Left forelimb (tissue), 1 donor: ENCODE data around the gene PROCR.
"Not testable (repeated sequence)": the region's sequence is repeated elsewhere in the genome, so short reads cannot be mapped to it uniquely, and the experiment has no call there.

Source experiments
- DNase-seq: peaks from one replicate; pipeline ENCODE4 v3.0.0-alpha.2; 2018; ENCODE audit warnings: low spot score

PROCR gene

DNA sequence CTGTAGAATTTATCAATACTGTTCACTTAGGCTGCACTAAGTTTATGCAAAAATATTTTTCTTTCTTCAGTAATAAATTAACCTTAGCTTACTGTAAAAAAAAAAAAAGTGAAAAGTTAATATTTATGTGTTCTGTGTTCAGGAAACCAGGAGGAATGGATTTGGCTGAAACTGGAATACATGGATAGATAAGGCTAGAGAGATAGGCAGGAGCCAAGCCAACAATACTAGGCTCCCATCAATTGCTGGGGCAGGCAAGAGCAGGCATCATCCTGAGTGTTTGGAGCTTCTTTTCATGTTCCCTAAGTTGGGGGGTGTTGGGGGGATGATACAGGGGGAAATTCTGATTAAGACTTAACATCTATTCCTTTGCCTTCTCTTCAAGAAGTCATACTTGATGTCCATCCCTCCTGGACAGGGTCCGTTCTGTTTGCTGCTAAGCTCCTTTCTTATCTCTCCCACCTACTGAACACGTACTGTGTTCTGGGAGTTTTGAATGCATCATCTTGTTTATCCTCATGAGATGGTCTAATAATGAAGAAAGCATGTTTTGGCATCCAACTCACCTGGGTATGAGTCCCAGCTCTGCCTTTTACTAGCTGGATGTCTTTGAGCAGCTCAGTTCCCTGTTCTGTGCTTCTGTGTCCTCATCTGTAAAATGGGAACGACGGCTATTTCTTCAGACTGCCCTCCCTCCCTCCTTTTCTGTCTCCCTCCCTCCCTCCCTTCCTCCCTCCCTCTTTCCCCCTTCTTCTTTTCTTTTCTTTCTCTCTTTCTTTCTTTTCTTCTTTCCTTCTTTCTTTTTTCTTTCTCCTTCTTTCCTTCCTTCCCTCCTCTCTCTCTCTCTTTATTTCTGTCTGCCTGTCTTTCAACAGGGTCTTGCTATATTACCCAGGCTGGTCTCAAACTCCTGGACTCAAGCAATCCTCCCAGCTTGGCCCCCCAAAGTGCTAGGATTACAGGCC lies 6.4 kb upstream of the PROCR start:
- DNase-seq, result no peak

DNA sequence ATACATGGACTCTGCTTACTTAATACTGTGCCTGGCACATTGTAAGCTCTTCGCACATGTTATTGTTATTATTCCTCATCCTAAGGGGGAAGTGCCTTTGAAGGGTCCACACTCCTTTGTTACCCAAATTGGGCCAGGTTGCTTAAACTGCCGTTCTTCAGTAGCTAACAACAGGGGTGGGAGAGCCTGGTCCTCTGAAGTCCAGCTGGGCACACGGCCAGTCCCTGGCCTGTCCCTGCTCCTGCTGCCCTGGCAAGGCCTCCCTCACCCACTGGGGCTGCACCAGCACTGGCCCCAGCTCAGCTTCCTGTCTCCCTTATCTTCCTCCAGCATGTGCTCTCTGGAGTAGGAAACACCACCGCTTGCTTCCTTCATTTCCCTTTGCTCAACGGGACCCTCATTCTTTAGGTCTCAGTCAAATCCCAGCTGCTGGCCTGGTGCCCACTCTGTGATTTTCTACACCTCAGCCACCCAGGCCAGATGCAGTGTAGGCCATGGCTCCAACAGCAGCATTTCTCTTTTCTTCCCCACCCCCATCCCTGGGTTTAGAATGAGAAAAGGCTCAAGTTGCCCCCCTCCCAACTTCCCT lies 5.5 kb upstream of the PROCR start:
- no peak for DNase-seq

DNA sequence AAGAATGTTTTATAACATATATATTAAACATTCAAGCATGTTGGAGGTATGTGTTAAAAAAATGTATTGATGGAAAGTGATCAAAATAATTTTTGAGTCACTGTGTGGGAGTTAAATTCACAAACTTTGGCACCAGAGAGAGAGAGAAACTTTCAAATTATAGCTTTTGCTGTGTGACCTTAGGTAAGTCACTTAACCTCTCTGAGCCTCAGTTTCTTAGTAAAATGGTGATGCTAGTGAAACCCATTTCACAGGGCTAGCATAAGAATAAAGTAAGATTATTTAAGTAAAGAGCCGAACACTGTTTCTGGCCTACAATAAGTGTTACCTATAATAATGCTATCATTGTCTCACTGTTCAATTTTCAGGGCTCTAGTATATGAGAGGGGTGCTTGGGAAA lies 4.1 kb upstream of the PROCR start:
- DNase-seq, result no peak

DNA sequence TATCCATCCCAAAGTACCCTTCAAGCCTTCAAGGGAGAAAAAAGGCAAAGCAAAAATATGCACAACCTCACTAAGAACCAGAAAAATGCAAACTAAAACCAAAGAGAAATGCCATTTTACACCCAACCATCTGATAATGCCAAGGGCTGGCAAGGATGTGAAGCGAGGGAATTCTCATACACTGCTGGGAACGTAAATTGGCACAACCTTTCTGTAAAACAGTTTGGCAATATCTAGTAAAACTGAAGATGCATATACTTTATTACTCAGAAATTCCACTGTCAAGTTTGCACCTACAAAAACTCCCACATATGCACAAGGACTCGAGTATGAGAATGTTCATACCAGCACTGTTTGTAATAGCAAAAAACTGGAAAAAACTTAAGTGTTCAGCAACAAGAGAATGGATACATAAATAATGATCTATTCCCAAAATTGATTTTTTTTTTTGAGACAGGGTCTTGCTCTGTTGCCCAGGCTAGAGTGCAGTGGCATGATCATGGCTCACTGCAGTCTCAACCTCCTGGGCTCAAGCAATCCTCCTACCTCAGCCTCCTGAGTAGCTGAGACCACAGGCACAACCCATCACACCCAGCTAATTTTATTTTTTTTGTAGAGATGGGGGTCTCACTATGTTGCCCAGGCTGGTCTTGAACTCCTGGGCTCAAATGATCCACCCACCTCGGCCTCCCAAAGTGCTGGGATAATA lies 3.0 kb upstream of the PROCR start:
- not testable (repeated sequence) for DNase-seq

DNA sequence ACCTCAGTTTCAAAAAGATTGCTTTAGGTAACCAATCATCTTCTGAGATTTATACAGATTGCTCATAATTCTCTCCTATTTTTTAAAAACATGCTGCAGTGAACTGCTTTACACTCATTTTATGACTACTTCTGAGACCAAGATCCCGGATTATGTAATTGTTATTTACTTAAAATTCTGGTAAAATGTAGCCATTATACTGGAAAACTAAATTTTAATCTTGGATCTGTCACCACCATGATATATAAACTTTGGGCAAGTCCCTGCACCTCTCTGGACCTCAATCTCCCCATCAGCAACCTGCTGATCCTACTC lies 477 bp upstream of the PROCR start:
- no peak for DNase-seq

DNA sequence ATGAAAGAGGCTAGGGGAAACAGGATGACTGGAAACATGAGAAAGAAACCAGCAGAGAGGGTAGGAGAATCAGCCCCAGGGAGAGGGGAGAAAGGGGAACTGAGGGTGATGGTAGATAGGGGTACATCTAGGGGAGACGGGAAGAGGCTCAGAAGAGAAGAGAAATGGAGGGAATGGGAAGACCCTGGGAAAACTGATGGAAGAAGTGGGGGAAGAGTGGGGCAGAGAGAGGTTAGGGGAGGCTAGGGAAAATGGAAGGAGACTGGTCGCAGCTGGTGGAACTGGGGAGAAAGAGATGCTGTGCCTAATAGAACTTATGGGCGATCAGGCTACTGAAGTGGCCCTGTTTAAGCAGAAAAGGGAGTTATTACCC lies 548 bp downstream of the PROCR start:
- no peak for DNase-seq

DNA sequence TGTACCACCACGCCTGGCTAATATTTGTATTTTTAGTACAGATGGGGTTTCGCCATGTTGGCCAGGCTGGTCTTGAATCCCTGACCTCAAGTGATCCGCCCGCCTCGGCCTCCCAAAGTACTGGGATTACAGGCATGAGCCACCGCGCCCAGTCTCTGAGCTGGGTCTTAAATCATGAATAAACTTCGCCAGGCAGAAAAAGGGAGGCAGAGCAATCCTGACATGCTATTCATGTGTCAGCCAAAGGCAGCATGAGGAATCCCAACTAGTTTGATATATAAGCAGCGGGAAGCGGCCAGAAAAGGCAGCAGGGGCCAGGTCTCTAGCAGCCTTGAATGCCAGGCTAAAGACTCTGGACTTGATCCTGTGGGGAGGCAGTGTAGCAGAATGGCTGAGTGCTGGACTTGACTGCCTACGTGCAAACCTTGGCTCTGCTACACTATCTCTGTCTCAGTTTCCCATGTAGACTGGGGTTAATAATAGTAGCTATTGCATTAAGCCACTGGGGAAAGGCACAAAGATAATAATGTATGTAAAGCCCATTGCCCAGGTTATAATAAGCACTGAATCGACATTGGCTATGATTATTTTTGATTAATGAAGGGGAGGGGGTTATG lies 1.8 kb downstream of the PROCR start:
- no peak for DNase-seq

DNA sequence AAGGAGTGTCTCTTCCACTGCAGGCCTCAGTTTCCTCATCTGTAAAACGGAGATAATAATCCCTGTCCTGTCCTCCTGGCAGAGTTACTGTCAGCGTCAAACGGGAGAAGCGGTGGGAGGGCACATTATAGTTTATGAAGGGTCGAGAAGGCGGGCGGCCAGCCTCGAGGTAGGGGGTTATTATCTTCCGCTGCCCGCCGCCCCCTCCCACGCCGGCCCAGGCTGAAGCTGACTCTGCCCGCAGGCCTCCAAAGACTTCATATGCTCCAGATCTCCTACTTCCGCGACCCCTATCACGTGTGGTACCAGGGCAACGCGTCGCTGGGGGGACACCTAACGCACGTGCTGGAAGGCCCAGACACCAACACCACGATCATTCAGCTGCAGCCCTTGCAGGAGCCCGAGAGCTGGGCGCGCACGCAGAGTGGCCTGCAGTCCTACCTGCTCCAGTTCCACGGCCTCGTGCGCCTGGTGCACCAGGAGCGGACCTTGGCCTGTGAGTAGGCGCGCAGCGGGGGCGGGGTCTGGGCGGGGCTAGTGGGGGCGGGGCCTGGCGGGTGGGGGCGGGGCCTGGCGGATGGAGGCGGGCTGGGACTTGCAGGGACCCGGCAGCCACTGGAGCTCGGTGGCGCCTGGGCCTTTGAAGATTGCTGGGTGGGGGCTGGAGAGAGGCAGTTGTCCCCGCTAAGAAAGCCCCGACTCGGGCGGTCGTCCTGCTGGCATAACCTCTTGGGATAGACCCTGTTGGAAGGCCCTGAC lies 2.8 kb downstream of the PROCR start:
- no peak for DNase-seq

DNA sequence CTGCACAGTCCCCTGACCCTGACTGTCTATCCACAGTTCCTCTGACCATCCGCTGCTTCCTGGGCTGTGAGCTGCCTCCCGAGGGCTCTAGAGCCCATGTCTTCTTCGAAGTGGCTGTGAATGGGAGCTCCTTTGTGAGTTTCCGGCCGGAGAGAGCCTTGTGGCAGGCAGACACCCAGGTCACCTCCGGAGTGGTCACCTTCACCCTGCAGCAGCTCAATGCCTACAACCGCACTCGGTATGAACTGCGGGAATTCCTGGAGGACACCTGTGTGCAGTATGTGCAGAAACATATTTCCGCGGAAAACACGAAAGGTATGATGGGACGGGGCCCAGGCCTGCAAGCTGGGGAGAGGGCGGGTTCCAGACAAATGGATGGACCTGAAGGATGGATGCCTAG lies 4.3 kb downstream of the PROCR start:
- DNase-seq, result no peak

DNA sequence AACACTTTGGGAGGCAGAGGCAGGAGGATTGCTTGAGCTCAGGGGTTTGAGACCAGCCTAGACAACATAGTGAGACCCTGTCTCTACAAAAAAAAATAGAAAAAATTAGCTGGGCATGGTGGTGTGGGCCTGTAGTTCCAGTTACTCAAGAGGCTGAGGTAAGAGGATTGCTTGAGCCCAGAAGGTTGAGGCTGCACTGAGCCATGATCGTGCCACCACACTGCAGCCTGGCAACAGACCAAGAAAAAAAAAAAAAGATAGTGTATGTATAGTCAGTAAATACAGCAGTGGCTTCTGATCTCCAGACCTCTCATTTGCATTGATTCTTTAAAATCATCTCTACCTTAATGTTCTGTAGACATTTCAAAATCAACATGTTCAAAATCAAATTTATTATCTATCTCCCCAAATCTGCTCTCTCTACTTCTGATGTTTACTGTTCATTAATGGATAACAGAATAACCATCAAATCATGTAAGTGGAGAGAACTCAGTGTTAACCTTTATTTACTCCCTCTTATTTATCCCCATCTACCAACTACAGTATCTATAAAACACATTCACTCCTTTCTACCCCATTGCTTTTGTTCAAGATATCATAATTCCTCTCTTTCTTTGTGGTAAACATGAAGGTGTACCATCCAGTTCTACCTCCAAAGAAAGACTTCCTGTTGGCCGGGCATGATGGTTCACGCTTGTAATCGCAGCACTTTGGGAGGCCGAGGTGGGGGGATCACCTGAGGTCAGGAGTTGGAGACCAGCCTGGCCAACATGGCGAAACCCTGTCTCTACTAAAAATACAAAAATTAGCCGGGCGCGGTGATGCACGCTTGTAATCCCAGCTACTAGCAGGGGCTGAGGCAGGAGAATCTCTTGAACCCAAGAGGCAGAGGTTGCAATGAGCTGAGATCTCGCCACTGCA lies 7.7 kb downstream of the PROCR start:
- DNase-seq, result no peak

DNA sequence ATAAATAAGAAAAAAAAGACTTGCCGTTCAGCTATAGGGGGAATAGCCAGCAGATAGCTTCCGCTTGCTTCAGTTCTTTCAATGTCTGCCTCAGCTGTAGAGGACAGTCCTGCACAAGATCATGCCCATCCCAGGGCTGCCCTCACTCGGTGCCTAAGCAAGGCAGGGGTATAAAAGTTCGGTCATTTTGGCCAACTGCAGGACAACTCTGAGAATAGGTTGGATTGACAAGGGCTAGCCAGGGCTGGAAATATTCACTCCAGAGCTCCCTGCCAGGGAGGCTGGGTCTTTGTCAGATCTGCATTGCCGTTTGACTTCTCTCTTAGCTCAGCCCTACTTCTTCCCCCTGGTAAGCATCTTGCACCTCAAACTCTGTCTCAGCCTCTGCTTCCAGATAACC lies 8.4 kb downstream of the PROCR start:
- DNase-seq, result no peak

DNA sequence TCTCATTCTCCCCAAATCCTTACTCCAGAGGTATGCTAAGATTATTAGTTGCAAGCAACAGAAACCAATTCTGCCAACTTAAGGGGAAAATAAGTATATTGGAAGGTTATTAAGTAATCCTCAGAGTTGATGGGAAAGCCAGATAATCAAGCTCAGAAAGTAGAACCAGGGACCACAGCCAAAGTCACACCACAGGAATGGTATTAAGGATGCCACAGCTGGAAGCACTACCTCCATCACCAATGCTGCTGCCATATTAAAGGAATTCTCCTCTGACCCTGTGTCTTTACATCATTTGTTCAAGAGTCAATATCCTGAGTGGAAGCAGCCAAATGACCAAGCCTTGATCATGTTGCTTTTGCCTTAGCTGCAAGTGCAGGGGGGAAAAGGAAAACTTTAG lies 9.9 kb downstream of the PROCR start:
- no peak for DNase-seq

DNA sequence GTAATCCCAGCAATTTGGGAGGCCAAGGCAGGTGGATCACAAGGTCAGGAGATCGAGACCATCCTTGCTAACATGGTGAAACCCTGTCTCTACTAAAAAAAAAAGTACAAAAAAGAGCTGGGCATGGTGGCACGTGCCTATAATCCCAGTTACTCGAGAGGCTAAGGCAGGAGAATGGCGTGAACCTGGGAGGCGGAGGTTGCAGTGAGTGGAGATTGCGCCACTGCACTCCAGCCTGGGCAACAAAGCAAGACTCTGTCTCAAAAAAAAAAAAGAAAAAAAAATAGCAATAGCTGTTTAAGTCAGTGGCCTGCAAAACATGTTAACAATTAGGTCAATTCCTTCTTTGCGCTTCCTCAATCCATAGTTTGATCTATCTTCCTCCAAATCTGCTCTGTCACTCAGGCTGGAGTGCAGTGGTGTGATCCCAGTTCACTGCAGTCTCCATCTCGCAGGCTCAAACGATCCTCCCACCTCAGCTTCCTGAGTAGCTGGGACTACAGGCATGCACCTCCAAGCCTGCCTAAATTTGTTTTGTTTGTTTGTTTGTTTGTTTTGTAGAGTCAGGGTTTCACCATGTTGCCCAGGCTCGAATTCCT lies 14.9 kb downstream of the PROCR start:
- DNase-seq, result not testable (repeated sequence)

DNA sequence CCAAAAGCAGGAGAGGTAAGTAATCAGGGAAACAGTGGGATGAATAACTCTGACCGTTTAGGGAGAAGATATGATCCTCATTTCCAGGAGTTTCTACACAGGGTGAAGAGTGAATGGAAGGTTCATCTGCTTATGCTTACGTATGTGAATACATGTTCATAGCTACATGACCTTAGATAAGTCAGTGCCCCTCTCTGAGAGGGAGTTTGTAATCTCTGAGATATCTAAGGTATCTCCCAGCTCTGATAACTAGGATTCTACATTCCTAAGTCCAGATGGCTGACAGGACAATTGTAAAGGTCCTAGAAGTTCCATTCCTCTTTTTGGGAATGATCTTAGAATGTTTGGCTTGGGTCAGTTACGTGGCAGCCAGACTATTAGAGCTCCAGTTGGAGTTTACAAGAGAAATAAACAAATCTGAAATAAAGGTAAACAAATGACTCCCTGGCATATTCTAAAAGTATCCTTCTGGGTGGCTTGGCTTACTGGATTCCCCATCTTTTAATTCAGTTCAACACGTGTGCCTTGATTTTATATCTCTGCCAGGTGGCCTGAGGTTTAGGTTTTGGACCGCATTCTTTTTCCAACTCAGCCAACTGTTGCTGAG lies 15.8 kb downstream of the PROCR start:
- no peak for DNase-seq

DNA sequence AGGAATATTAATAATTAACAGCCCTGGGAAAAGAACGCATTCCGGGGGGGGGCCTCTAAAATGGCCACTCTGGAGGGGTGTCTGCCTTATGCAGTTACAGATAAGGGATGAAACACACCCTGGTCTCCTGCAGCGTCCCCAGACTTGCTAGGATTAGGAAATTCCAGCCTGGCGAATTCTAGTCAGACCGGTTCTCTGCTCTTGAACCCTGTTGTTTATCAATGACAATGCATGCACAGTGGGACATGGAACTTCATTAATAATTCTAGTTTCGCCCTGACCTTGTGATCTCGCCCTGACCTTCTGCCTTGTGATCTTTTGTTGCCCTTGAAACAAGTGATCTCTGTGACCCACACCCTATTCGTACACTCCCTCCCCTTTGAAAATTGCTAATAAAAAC lies 17.4 kb downstream of the PROCR start:
- not testable (repeated sequence) for DNase-seq

DNA sequence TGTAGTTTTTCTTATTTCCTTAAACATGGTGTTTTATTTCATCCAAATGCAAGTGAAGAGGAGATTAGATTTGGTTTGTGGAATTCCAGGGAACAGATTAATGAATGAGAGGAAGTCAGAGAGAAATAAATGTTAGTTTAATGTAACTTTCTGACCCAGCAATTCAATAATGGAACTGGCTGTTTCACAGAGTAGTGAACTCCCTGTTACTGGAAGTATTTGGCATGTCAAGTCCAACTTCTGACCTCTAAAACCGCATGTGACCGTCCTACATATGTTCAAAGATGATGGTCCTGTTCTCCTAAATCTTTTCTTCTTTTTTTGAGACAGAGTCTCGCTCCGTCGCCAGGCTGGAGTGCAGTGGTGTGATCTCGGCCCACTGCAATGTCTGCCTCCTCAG lies 18.7 kb downstream of the PROCR start:
- DNase-seq, result no peak

DNA sequence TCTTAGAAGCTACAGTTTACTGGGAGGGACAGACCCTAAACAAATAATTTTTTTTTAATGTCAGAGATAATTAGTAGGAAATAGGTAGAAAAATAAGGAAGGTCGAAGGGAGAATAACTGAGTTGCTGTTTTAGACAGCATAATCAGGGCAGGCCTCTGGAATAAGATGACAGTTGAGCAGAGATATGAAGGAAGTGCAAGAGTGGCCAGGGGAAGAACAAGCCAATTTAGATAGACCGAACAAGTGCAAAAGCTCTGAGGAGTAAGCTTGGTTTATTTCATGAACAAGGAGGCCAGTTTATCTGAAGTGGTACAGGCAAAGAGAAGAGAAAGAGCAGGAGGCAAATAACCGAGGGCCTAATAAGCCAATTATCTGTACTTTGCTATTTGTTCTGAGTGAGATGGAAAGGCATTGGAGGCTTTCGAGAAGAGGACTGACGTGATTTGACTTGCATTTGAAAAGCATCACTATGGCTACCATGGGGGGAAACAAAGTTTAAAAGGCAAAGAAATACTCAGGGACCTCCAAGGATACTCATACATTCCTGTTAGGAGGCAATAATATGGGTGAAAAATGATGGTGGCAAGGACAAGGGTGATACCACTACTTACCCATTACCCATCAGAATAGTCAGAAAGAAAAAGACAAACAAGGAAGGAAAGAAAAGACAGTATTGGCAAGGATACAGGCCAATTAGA lies 19.7 kb downstream of the PROCR start:
- DNase-seq, result no peak

DNA sequence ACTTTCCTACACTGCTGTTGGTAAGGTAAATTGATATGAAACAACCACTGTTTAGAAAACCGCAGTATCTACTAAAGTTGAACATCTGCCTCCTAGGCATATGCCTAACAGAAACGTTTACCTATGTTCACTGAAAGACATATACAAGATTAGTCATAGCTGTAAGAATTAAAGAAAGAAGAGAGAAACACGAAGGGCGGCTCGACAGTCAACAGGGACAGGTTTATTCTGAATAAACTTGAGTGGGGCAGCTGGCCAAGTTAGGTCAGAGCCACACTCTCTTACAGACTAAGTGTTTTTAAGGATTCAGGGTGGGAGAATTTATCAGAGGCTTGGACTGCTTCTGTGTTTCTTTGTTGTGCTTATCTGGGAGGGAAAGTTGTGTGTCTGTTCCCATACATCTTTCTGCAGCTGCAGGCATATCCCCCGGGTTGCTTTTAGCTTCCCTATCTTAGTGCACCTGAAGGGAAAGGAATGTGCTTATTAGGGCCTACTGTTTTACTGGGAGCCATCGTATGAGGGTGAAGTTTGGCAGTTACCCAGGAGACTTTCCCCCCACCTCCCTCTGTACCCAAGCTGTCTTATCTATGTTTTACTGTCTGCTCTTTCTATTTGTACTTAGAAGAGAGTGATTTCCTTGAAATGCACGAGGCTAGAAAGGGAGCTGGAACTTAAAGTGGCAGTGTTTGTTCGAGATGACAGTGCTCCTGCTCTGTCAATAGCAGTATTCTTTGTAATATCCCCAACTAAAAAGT lies 20.4 kb downstream of the PROCR start:
- DNase-seq, result no peak
